SU-DHL-6 (cell line): ENCODE results near the gene RSPH1.

ENCODE experiments used
- H2AFZ ChIP-seq: fragments of 200-600 bp; sonication (generic); 2 replicates; pipeline ENCODE4 v1.6.1; 2014; ENCODE audit warnings: low read depth, mild to moderate bottlenecking, moderate library complexity, mixed read lengths, antibody characterized with exemption, low read length; ENCODE audit not compliant: severe bottlenecking
- H3F3A ChIP-seq: fragments of 200-600 bp; shearing (Covaris generic); 2 replicates; pipeline ENCODE4 v1.6.0; 2016; ENCODE audit warnings: antibody characterized with exemption, mild to moderate bottlenecking; ENCODE audit not compliant: insufficient read depth
- H3K27ac ChIP-seq: fragments of 200-600 bp; sonication (generic); 2 replicates; pipeline ENCODE4 v1.5.1; 2016; ENCODE audit warnings: low read depth, mild to moderate bottlenecking, low read length, moderate library complexity, mixed read lengths
- H3K27me3 ChIP-seq: fragments of 200-600 bp; sonication (generic), shearing (Covaris generic); 2 replicates; pipeline ENCODE4 v1.6.0; 2014; ENCODE audit warnings: mild to moderate bottlenecking, low read length
- H3K36me3 ChIP-seq: fragments of 200-600 bp; sonication (generic); 2 replicates; pipeline ENCODE4 v1.6.1; 2014; ENCODE audit warnings: mild to moderate bottlenecking, low read length, mixed read lengths
- H3K4me2 ChIP-seq: fragments of 300-600, 200-600 bp; shearing (Covaris generic), sonication (generic); 2 replicates; pipeline ENCODE4 v1.6.0; 2014; ENCODE audit warnings: low read length, low read depth, mild to moderate bottlenecking; ENCODE audit not compliant: poor library complexity, severe bottlenecking
- H3K4me3 ChIP-seq: fragments of 200-600 bp; sonication (generic); 2 replicates; pipeline ENCODE4 v1.5.1; 2014; ENCODE audit warnings: antibody characterized with exemption, low read length, mild to moderate bottlenecking, mixed read lengths; ENCODE audit not compliant: insufficient read depth, poor library complexity, severe bottlenecking
- H3K79me2 ChIP-seq: fragments of 200-600 bp; sonication (generic); 2 replicates; pipeline ENCODE4 v1.6.1; 2014; ENCODE audit warnings: mild to moderate bottlenecking, low read length, moderate library complexity; ENCODE audit not compliant: insufficient read depth
- H3K9ac ChIP-seq: fragments of 200-600 bp; sonication (generic); 2 replicates; pipeline ENCODE4 v1.7.0; 2014; ENCODE audit warnings: mild to moderate bottlenecking, low read length
- H3K9me2 ChIP-seq: fragments of 200-600 bp; sonication (generic); replicated peaks from 2 replicates; pipeline ENCODE4 v1.6.1; 2014; ENCODE audit warnings: low read length; ENCODE audit not compliant: insufficient read depth
- H3K9me3 ChIP-seq: fragments of 200-600 bp; sonication (generic); 2 replicates; pipeline ENCODE4 v1.6.1; 2014; ENCODE audit warnings: low read length, mixed read lengths; ENCODE audit not compliant: insufficient read depth
- H4K20me1 ChIP-seq: fragments of 200-600 bp; sonication (generic); 2 replicates; pipeline ENCODE4 v1.6.1; 2014; ENCODE audit warnings: low read depth, mild to moderate bottlenecking, antibody characterized with exemption, low read length, moderate library complexity, mixed read lengths
- CTCF ChIP-seq: fragments of 200-600 bp; sonication (generic); IDR thresholded peaks from one replicate; pipeline ENCODE4 v1.5.1; 2017; ENCODE audit warnings: antibody characterized with exemption, mild to moderate bottlenecking, low read length, moderate library complexity; ENCODE audit not compliant: insufficient read depth, poor library complexity, severe bottlenecking
- EZH2phosphoT487 ChIP-seq: fragments of 200-600 bp; sonication (generic), shearing (Covaris generic); conservative IDR thresholded peaks from 2 replicates; pipeline ENCODE4 v1.6.1; 2018; ENCODE audit warnings: mild to moderate bottlenecking, antibody characterized with exemption, low read length, moderate library complexity, mixed read lengths

Gene RSPH1

GRCh38 chr21:42537106-42537742 is 41.2 kb upstream of the RSPH1 start:
- Histone ChIP-seq H3K27ac (peak overlapping the region; percentile 96), H3K9me3 (no peaks in the 10 kb centered on the region), H3K4me2 (peak overlapping the region; percentile 86), H3K27me3 (no peaks in the 10 kb centered on the region), H3F3A (peaks cover 57% of the 10 kb centered on the region), H4K20me1 (no peaks in the 10 kb centered on the region), H3K36me3 (no peaks in the 10 kb centered on the region), H2AFZ (no peak overlapping the region), H3K9ac (peak overlapping the region; percentile 78), H3K79me2 (peaks cover 31% of the 10 kb centered on the region), H3K4me3 (no peak overlapping the region), H3K9me2 (no peaks in the 10 kb centered on the region)
- peak; percentile 50 for TF ChIP-seq CTCF
- no peak for TF ChIP-seq EZH2phosphoT487

- Histone ChIP-seq H3K27ac (peak overlapping the region; percentile 96), H3K9me3 (no peaks in the 10 kb centered on the region), H3K79me2 (peaks cover 37% of the 10 kb centered on the region), H3K9me2 (no peaks in the 10 kb centered on the region), H3K4me3 (no peak overlapping the region), H3K9ac (peak overlapping the region; percentile 78), H2AFZ (no peak overlapping the region), H3K27me3 (no peaks in the 10 kb centered on the region), H3K4me2 (peak overlapping the region; percentile 86), H3K36me3 (no peaks in the 10 kb centered on the region), H3F3A (peaks cover 63% of the 10 kb centered on the region), H4K20me1 (no peaks in the 10 kb centered on the region)
- TF ChIP-seq EZH2phosphoT487 (no peak), CTCF (no peak)
Measured at GRCh38 chr21:42536601-42537000, 40.6 kb upstream of the RSPH1 start.

GRCh38 chr21:42535602-42536171 is 39.7 kb upstream of the RSPH1 start:
- TF ChIP-seq CTCF (no peak), EZH2phosphoT487 (no peak)
- Histone ChIP-seq H3F3A (peaks cover 69% of the 10 kb centered on the region), H3K79me2 (peaks cover 42% of the 10 kb centered on the region), H3K9me3 (no peaks in the 10 kb centered on the region), H3K4me3 (peak overlapping the region; percentile 58), H2AFZ (no peak overlapping the region), H3K4me2 (peak overlapping the region; percentile 86), H3K9me2 (no peaks in the 10 kb centered on the region), H3K36me3 (no peaks in the 10 kb centered on the region), H4K20me1 (no peaks in the 10 kb centered on the region), H3K27ac (peak overlapping the region; percentile 96), H3K27me3 (no peaks in the 10 kb centered on the region), H3K9ac (peak overlapping the region; percentile 78)
